DOHH2 (cell line): ENCODE measurements around the gene MKLN1.

Source experiments
- H3F3A ChIP-seq: fragments of 200-600 bp; sonication (generic), shearing (Covaris generic); 2 replicates; pipeline ENCODE4 v1.6.0; 2016; ENCODE audit warnings: antibody characterized with exemption, mild to moderate bottlenecking; ENCODE audit not compliant: control insufficient read depth, insufficient read depth
- H3K27ac ChIP-seq: fragments of 200-600 bp; sonication (generic); 2 replicates; pipeline ENCODE4 v1.5.1; 2014; ENCODE audit warnings: low read depth, mild to moderate bottlenecking, low read length, moderate library complexity
- H3K27me3 ChIP-seq: fragments of 200-600 bp; sonication (generic); 2 replicates; pipeline ENCODE4 v1.6.1; 2014; ENCODE audit warnings: mild to moderate bottlenecking, low read length, mixed read lengths; ENCODE audit not compliant: control insufficient read depth
- H3K36me3 ChIP-seq: fragments of 200-600 bp; sonication (generic); 2 replicates; pipeline ENCODE4 v1.6.1; 2014; ENCODE audit warnings: mild to moderate bottlenecking, low read length, moderate library complexity, mixed read lengths; ENCODE audit not compliant: control insufficient read depth
- H3K4me1 ChIP-seq: fragments of 200-600 bp; sonication (generic); 2 replicates; pipeline ENCODE4 v1.6.1; 2014; ENCODE audit warnings: mild to moderate bottlenecking, low read length, mixed read lengths; ENCODE audit not compliant: control insufficient read depth
- H3K4me2 ChIP-seq: fragments of 200-600 bp; sonication (generic); 2 replicates; pipeline ENCODE4 v1.6.0; 2014; ENCODE audit warnings: mild to moderate bottlenecking, low read length, moderate library complexity
- H3K4me3 ChIP-seq: fragments of 200-600 bp; sonication (generic); 2 replicates; pipeline ENCODE4 v1.5.1; 2014; ENCODE audit warnings: mild to moderate bottlenecking, low read length, mixed read lengths
- H3K79me2 ChIP-seq: fragments of 200-600 bp; sonication (generic); 2 replicates; pipeline ENCODE4 v1.6.1; 2014; ENCODE audit warnings: mild to moderate bottlenecking, low read length, mixed read lengths; ENCODE audit not compliant: control insufficient read depth
- H3K9me2 ChIP-seq: fragments of 200-600 bp; sonication (generic); replicated peaks from 2 replicates; pipeline ENCODE4 v1.6.1; 2014; ENCODE audit warnings: mild to moderate bottlenecking, low read length, mixed read lengths; ENCODE audit not compliant: control insufficient read depth
- H3K9me3 ChIP-seq: fragments of 200-600 bp; sonication (generic); 2 replicates; pipeline ENCODE4 v1.6.1; 2014; ENCODE audit warnings: antibody characterized with exemption, low read length, mixed read lengths; ENCODE audit not compliant: control insufficient read depth, insufficient read depth
- H4K20me1 ChIP-seq: fragments of 200-600 bp; sonication (generic); 2 replicates; pipeline ENCODE4 v1.6.0; 2014; ENCODE audit warnings: low read depth, mild to moderate bottlenecking, antibody characterized with exemption, low read length, moderate library complexity; ENCODE audit not compliant: control insufficient read depth, insufficient read depth
- CTCF ChIP-seq: fragments of 200-600 bp; sonication (generic); IDR thresholded peaks from one replicate; pipeline ENCODE4 v1.5.1; 2014; ENCODE audit warnings: antibody characterized with exemption, mild to moderate bottlenecking, low read depth, low read length; ENCODE audit not compliant: poor library complexity, severe bottlenecking
- EZH2phosphoT487 ChIP-seq: fragments of 200-600 bp; sonication (generic); IDR thresholded peaks from 2 replicates; pipeline ENCODE4 v1.6.1; 2017; ENCODE audit warnings: borderline replicate concordance, mild to moderate bottlenecking, antibody characterized with exemption, low read length, moderate library complexity, mixed read lengths

MKLN1 gene

DNA sequence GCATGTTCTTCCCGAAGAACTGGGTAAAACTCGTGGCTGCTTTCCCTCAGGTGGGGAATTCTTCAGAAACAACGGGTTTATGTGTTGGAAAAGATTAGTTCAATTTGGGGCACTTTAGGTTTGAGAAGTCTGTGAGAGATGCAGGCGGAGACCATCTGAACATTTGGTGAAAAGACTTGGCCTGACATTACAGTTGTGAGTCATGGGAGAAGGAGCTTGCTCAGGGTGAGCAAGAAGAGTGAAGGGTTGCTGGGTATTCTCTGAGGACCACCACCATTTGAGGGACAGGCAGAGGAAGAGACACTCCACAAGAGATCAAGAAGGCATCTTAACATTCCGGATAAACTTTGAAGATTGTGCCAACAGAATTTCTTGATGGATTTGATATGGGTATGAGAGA is 140.1 kb downstream of the MKLN1 start:
- H3K9me3 ChIP-seq, result no peaks in the 10 kb centered on the region
- TF ChIP-seq CTCF (no peak), EZH2phosphoT487 (no peak)
- no peaks in the 10 kb centered on the region for H3K79me2 ChIP-seq
- no peaks in the 10 kb centered on the region for H4K20me1 ChIP-seq
- no peak overlapping the region for H3K4me2 ChIP-seq
- H3K36me3 ChIP-seq, result peaks cover 84% of the 10 kb centered on the region
- H3K4me3 ChIP-seq, result no peak overlapping the region
- no peaks in the 10 kb centered on the region for H3K27me3 ChIP-seq
- no peaks in the 10 kb centered on the region for H3K4me1 ChIP-seq
- H3F3A ChIP-seq, result peaks cover 2% of the 10 kb centered on the region; the same call in 1 of the 2 replicates
- no peak overlapping the region for H3K27ac ChIP-seq
- H3K9me2 ChIP-seq, result no peaks in the 10 kb centered on the region

- Histone ChIP-seq H3K4me3 (no peak overlapping the region), H3K9me2 (no peaks in the 10 kb centered on the region), H3K4me1 (no peaks in the 10 kb centered on the region), H4K20me1 (no peaks in the 10 kb centered on the region), H3K9me3 (no peaks in the 10 kb centered on the region), H3F3A (no peaks in the 10 kb centered on the region), H3K4me2 (no peak overlapping the region), H3K36me3 (peaks cover 76% of the 10 kb centered on the region), H3K27me3 (no peaks in the 10 kb centered on the region), H3K79me2 (no peaks in the 10 kb centered on the region), H3K27ac (no peak overlapping the region)
- no peak for TF ChIP-seq CTCF
- TF ChIP-seq EZH2phosphoT487, result no peak
These were observed 143.8 kb downstream of the MKLN1 start for GRCh38 chr7:131471250-131472004.

- Histone ChIP-seq H3K79me2 (no peaks in the 10 kb centered on the region), H3K4me1 (peaks cover 4% of the 10 kb centered on the region; the same call in 1 of the 2 replicates), H3K4me3 (no peak overlapping the region), H3F3A (no peaks in the 10 kb centered on the region), H4K20me1 (no peaks in the 10 kb centered on the region), H3K36me3 (peaks cover 30% of the 10 kb centered on the region), H3K27ac (no peak overlapping the region), H3K4me2 (no peak overlapping the region), H3K9me2 (no peaks in the 10 kb centered on the region), H3K9me3 (no peaks in the 10 kb centered on the region), H3K27me3 (no peaks in the 10 kb centered on the region)
- TF ChIP-seq CTCF (no peak), EZH2phosphoT487 (no peak)
These were observed 149.1 kb downstream of the MKLN1 start for GRCh38 chr7:131476740-131477139.
